ENCODE measurements around the gene SPARC. TPM values are rescaled to one million over a fixed set of nuclear protein-coding genes. Genes with fewer than 3 reads are reported as not detected.

Gene SPARC
- total RNA-seq, 2 donors from 2014 or later = 1,654 to 1,851 TPM

DNA sequence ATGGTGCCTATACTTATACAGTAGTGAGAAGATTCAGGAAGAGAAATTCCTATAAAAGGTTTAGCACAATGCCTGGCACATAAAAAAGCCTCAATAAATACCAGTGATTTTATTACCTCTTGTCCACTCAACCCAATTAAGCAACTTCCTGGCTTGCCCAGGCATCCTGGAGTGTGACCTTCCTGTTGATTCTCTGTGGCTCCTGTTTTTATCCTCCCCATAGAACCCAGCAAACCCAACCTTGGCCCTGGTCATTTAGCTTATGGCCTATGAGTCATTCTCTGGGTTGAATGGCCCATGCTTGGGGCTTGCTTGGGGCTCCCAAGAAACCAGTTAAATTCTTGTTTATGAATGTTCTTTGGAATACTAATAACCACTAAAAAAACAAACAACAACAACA, 21.4 kb upstream of the SPARC start:
- H3K27ac ChIP-seq = no peak overlapping the region
- H3K27me3 ChIP-seq (replicated peaks; ENCODE audit: insufficient read depth) = no peaks in the 10 kb centered on the region
- TF ChIP-seq CTCF (IDR thresholded peaks at IDR 0.05) = no peak
- H3K9me3 ChIP-seq = no peaks in the 10 kb centered on the region
- H3K4me1 ChIP-seq (ENCODE audit: control insufficient read depth in 1 of 2, low read depth in 2 of 2) = no peaks in the 10 kb centered on the region
- no peaks in the 10 kb centered on the region for H3K36me3 ChIP-seq
- ATAC-seq (ENCODE audit: insufficient number of reproducible peaks, low FRiP score, low read depth) (no peak), DNase-seq (ENCODE audit: low spot score) (no peak)
- no peak overlapping the region for H3K4me3 ChIP-seq

DNA sequence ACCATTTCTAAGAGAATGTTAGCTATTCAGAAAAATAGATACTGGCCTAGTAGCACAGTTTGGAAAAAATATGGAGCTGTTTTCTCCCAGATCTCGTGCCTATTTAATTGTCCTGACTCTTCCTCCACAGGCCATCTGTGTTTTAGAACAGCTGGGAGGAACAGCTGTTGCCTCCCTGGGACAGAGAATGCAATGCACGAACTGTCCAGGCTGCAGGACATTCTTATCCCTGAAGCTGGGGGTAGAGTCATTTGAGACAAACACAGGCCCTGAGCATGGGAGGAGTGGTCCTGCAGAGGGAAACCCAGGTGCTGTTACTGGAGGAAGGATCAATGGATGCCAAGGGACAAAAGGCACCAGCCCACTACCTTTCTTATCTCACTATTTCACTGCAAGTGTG, 20.9 kb upstream of the SPARC start:
- Histone ChIP-seq H3K4me3 (no peak overlapping the region), H3K36me3 (no peaks in the 10 kb centered on the region), H3K9me3 (no peaks in the 10 kb centered on the region), H3K27ac (no peak overlapping the region), H3K4me1 (ENCODE audit: control insufficient read depth in 1 of 2, low read depth in 2 of 2) (peaks cover under 1 to 2% of the 10 kb centered on the region in 2 donors), H3K27me3 (replicated peaks; ENCODE audit: insufficient read depth) (no peaks in the 10 kb centered on the region)
- no peak for DNase-seq (ENCODE audit: low spot score)
- no peak for ATAC-seq (ENCODE audit: insufficient number of reproducible peaks, low FRiP score, low read depth)
- TF ChIP-seq CTCF (IDR thresholded peaks at IDR 0.05) = no peak

DNA sequence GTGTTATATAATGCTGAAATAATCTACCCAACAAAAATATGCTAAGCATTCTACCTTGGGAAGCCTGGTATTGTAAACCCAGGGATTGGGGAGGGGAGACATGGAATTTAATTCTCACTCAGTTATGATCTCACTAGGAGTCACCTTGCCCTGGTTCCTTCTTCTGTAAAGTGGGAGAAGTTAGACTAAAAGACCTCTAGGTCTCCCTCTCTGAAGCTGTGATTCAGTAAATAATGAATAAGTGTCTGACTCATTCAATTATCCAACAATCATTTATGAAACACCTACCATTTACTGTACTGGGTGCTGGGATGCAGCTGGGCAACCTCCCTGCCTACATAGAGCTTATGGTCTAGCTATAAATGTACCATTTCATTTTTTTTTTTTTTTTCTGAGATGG, 20.2 kb upstream of the SPARC start:
- TF ChIP-seq CTCF (IDR thresholded peaks at IDR 0.05) = no peak
- H3K27ac ChIP-seq = peak overlapping the region in 1 of 2 donors; percentile 8
- no peaks in the 10 kb centered on the region for H3K9me3 ChIP-seq
- no peak overlapping the region for H3K4me3 ChIP-seq
- no peak for ATAC-seq (ENCODE audit: insufficient number of reproducible peaks, low FRiP score, low read depth)
- DNase-seq (ENCODE audit: low spot score) = no peak
- peaks cover 7 to 8% of the 10 kb centered on the region in 2 donors for H3K4me1 ChIP-seq (ENCODE audit: control insufficient read depth in 1 of 2, low read depth in 2 of 2)
- H3K36me3 ChIP-seq = no peaks in the 10 kb centered on the region
- no peaks in the 10 kb centered on the region for H3K27me3 ChIP-seq (replicated peaks; ENCODE audit: insufficient read depth)

DNA sequence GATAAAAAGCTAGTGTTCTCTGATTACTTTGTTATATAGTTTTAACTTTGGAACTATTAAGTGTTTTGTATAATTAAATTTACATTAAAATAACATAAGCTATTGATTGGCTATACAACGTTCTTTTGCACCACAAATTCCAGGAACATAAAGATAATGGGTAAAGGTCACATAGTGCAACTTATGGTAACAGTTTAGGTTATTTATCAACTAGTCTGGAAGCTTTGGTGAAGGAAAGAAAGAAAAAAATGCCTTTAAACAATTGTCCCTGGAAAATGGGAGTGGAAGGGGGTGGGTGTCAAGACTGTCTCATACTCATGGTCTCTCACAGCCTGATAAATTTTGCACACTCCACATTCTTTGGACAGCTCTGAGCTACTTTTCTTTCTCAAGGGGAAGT, 17.1 kb upstream of the SPARC start:
- peaks cover 23 to 33% of the 10 kb centered on the region in 2 donors for H3K4me1 ChIP-seq (ENCODE audit: control insufficient read depth in 1 of 2, low read depth in 2 of 2)
- H3K9me3 ChIP-seq = no peaks in the 10 kb centered on the region
- no peak overlapping the region for H3K4me3 ChIP-seq
- H3K36me3 ChIP-seq = no peaks in the 10 kb centered on the region
- ATAC-seq (ENCODE audit: insufficient number of reproducible peaks, low FRiP score, low read depth) = no peak
- no peaks in the 10 kb centered on the region for H3K27me3 ChIP-seq (replicated peaks; ENCODE audit: insufficient read depth)
- no peak for DNase-seq (ENCODE audit: low spot score)
- no peak overlapping the region for H3K27ac ChIP-seq
- no peak for TF ChIP-seq CTCF (IDR thresholded peaks at IDR 0.05)

DNA sequence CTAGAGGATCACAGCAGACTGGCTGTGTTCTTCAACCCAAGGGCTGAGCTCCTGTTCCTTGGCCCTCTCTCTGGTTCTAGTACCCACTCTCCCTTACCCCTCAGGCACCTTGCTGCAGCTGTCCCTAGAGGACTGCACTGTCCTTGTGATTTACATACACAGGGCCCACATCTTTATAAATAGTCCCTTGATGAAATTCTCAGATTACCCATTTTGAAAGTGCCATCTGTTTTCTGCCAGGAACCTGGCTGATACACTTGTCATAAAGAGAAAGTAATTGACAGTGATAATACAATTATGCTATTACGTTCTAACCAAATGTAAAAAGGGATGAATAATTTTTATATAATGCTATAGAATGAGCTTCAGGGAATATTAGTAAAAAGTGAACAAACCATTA, 16.5 kb upstream of the SPARC start:
- H3K4me3 ChIP-seq = no peak overlapping the region
- H3K4me1 ChIP-seq (ENCODE audit: control insufficient read depth in 1 of 2, low read depth in 2 of 2) = peaks cover 28 to 39% of the 10 kb centered on the region in 2 donors
- H3K9me3 ChIP-seq = no peaks in the 10 kb centered on the region
- ATAC-seq (ENCODE audit: insufficient number of reproducible peaks, low FRiP score, low read depth) = no peak
- H3K27ac ChIP-seq = peak overlapping the region; percentile 69 to 85
- TF ChIP-seq CTCF (IDR thresholded peaks at IDR 0.05) = no peak
- H3K27me3 ChIP-seq (replicated peaks; ENCODE audit: insufficient read depth) = no peaks in the 10 kb centered on the region
- H3K36me3 ChIP-seq = no peaks in the 10 kb centered on the region
- no peak for DNase-seq (ENCODE audit: low spot score)

Data from thoracic aorta (tissue), 2 donors.